CD4-positive, alpha-beta T cell (primary cell): Measurements from ENCODE around the gene UBAC2. TPM values are rescaled to one million over a fixed set of nuclear protein-coding genes. Genes with fewer than 3 reads are reported as not detected.
A peak's percentile ranks its signal among the peaks of the same experiment; 100 is the strongest.

Source experiments
- ATAC-seq: fragments of 200-7000 bp; cut with Tn5 transposase; one replicate; pipeline ENCODE4 v1.10.0; 2022; ENCODE audit warnings: mild to moderate bottlenecking; ENCODE audit not compliant: poor library complexity
- CTCF ChIA-PET: fragments of 350-600 bp; sonication (Branson Sonifier 250); formaldehyde crosslinking; loops from one replicate; lab custom pipeline; 2021; ENCODE audit warnings: antibody characterized with exemption, inconsistent platforms; lab: Charles Lee
- POLR2A ChIA-PET: fragments of 350-600 bp; sonication (Branson Sonifier 250); formaldehyde crosslinking; loops from one replicate; lab custom pipeline; 2021; ENCODE audit warnings: antibody characterized with exemption, inconsistent platforms; lab: Charles Lee
- DNase-seq, 14 experiments: peaks; one replicate each; pipeline ENCODE4 v3.0.0-alpha.2; 2013 to 2020; ENCODE audit warnings: mixed read lengths in 2 of 14
- H3K27ac ChIP-seq, 2 donors: one replicate each; pipeline versions ENCODE4 v1.5.1 to v1.7.0; 2013; ENCODE audit warnings: low read length in 2 of 2, low read depth in 1 of 2, mild to moderate bottlenecking in 1 of 2
- H3K27me3 ChIP-seq, 2 experiments: 1 replicate in 1 of 2; 2 replicates in 1 of 2; pipeline versions ENCODE4 v1.6.1 to v1.7.0; 2013; ENCODE audit warnings: low read length in 2 of 2, control low read depth in 1 of 2, mild to moderate bottlenecking in 1 of 2, moderate library complexity in 1 of 2; ENCODE audit not compliant: insufficient read depth in 2 of 2, control insufficient read depth in 1 of 2
- H3K36me3 ChIP-seq: one replicate; pipeline ENCODE4 v1.6.1; 2013; ENCODE audit warnings: low read length, control low read depth; ENCODE audit not compliant: insufficient read depth
- H3K4me1 ChIP-seq: one replicate; pipeline ENCODE4 v1.6.1; 2013; ENCODE audit warnings: low read length, control low read depth; ENCODE audit not compliant: insufficient read depth
- H3K4me3 ChIP-seq: one replicate; pipeline ENCODE4 v1.5.1; 2013; ENCODE audit warnings: mild to moderate bottlenecking, low read length, moderate library complexity
- H3K9me3 ChIP-seq, 2 experiments: 1 replicate in 1 of 2; 2 replicates in 1 of 2; pipeline versions ENCODE4 v1.6.1 to v1.7.0; 2013; ENCODE audit warnings: low read length in 2 of 2, mild to moderate bottlenecking in 2 of 2, control low read depth in 1 of 2, moderate library complexity in 1 of 2; ENCODE audit not compliant: control insufficient read depth in 1 of 2, insufficient read depth in 1 of 2
- H3K27ac Mint-ChIP-seq: one replicate; pipeline ENCODE4 v1.8.0; 2020; ENCODE audit warnings: mixed read lengths
- H3K27me3 Mint-ChIP-seq: one replicate; pipeline ENCODE4 v1.8.0; 2021; ENCODE audit warnings: mixed read lengths
- H3K36me3 Mint-ChIP-seq: one replicate; pipeline ENCODE4 v1.8.0; 2021; ENCODE audit warnings: low read depth, mixed read lengths
- H3K4me1 Mint-ChIP-seq: one replicate; pipeline ENCODE4 v1.8.0; 2021; ENCODE audit warnings: low read depth, mixed read lengths
- H3K4me3 Mint-ChIP-seq: one replicate; pipeline ENCODE4 v1.8.0; 2020; ENCODE audit warnings: mild to moderate bottlenecking, mixed read lengths
- H3K9me3 Mint-ChIP-seq: one replicate; pipeline ENCODE4 v1.8.0; 2020; ENCODE audit warnings: mixed read lengths
- CTCF ChIP-seq: fragments of 200-600 bp; IDR thresholded peaks from one replicate; pipeline ENCODE4 v1.8.0; 2022; ENCODE audit warnings: antibody characterized with exemption, mild to moderate bottlenecking
- intact Hi-C, 2 experiments: fragments of 100-400 bp; cut with DNase I in 1 of 2; cut with micrococcal nuclease in 1 of 2; formaldehyde crosslinking; loops; one replicate each; pipeline versions ENCODE4 v1.15.1 to v1.9.0; 2023 to 2025; cut with DNase I, micrococcal nuclease
- total RNA-seq, 174 experiments: library from RNA in 2 of 174; stranded (reverse) in 2 of 174; gene quantifications; one replicate each; pipeline ENCODE4 v1.2.3 and lab custom pipeline; 2021 to 2026

Gene UBAC2
- total RNA-seq, 2 experiments from 2014 or later, result 59.8 to 67.4 TPM

- Mint-ChIP-seq H3K9me3 (no peaks in the 10 kb centered on the region), H3K27me3 (no peaks in the 10 kb centered on the region), H3K4me1 (peaks cover 87% of the 10 kb centered on the region), H3K36me3 (peaks cover 84% of the 10 kb centered on the region), H3K4me3 (no peak overlapping the region), H3K27ac (peak overlapping the region; percentile 77)
- H3K27ac ChIP-seq, result no peak overlapping the region
- intact Hi-C loops, result loop anchor here in 1 of 2 experiments (2.0 kb wide), 1 partner anchor 16 kb away; no protein-coding TSS in a partner anchor
- DNase-seq, result no peak
- H3K4me3 ChIP-seq, result no peak overlapping the region
- POLR2A ChIA-PET, result interaction anchor here (0.7 to 2.3 kb wide), 9 partner anchors 14 to 31 kb away, joined by 3 to 7 read pairs (median 4); partner anchors contain the start of gene GPR183
- TF ChIP-seq CTCF, result no peak
- CTCF ChIA-PET, result interaction anchor here (1.2 to 1.9 kb wide), 5 partner anchors 13 to 65 kb away, joined by 3 to 9 read pairs (median 5); no protein-coding TSS in a partner anchor
- no peaks in the 10 kb centered on the region for H3K9me3 ChIP-seq
- no peak for ATAC-seq
- no peaks in the 10 kb centered on the region for H3K27me3 ChIP-seq
- H3K4me1 ChIP-seq, result peaks cover 38% of the 10 kb centered on the region
- peaks cover 22% of the 10 kb centered on the region for H3K36me3 ChIP-seq
Measured at GRCh38 chr13:99335087-99335486, 134.4 kb downstream of the UBAC2 start.

GRCh38 chr13:99335603-99336002 is 134.9 kb downstream of the UBAC2 start:
- POLR2A ChIA-PET, result interaction anchor here (0.7 to 2.3 kb wide), 7 partner anchors 13 to 32 kb away, joined by 3 to 7 read pairs (median 5); no protein-coding TSS in a partner anchor
- CTCF ChIA-PET, result interaction anchor here (1.4 to 1.9 kb wide), 4 partner anchors 14 to 66 kb away, joined by 3 to 9 read pairs (median 6); no protein-coding TSS in a partner anchor

GRCh38 chr13:99339230-99339721 is 138.6 kb downstream of the UBAC2 start:
- Histone ChIP-seq H3K4me3 (no peak overlapping the region), H3K36me3 (peaks cover 42% of the 10 kb centered on the region)
- POLR2A ChIA-PET, result interaction anchor here (0.6 to 4.7 kb wide), 8 partner anchors 12 to 54 kb away, joined by 3 to 49 read pairs (median 4); no protein-coding TSS in a partner anchor

More at GRCh38 chr13:99335603-99336002, 134.9 kb downstream of the UBAC2 start:
- Histone ChIP-seq H3K27me3 (no peaks in the 10 kb centered on the region), H3K4me3 (no peak overlapping the region), H3K9me3 (no peaks in the 10 kb centered on the region), H3K27ac (no peak overlapping the region), H3K4me1 (peaks cover 42% of the 10 kb centered on the region), H3K36me3 (peaks cover 20% of the 10 kb centered on the region)
- peaks cover 85% of the 10 kb centered on the region for H3K36me3 Mint-ChIP-seq
- intact Hi-C loops, result loop anchor here in 1 of 2 experiments (2.0 kb wide), 1 partner anchor 15 kb away; no protein-coding TSS in a partner anchor
- peaks cover 90% of the 10 kb centered on the region for H3K4me1 Mint-ChIP-seq
- ATAC-seq (no peak), DNase-seq (no peak)
- H3K27me3 Mint-ChIP-seq, result no peaks in the 10 kb centered on the region
- H3K9me3 Mint-ChIP-seq, result no peaks in the 10 kb centered on the region
- H3K27ac Mint-ChIP-seq, result peak overlapping the region; percentile 77
- no peak for TF ChIP-seq CTCF
- no peak overlapping the region for H3K4me3 Mint-ChIP-seq

More at GRCh38 chr13:99339230-99339721, 138.6 kb downstream of the UBAC2 start:
- Histone ChIP-seq H3K4me1 (peaks cover 59% of the 10 kb centered on the region), H3K27ac (peak overlapping the region in 1 of 2 donors; percentile 41), H3K9me3 (no peaks in the 10 kb centered on the region), H3K27me3 (no peaks in the 10 kb centered on the region)
- Mint-ChIP-seq H3K27ac (peak overlapping the region; percentile 94), H3K36me3 (peaks cover 91% of the 10 kb centered on the region), H3K4me3 (peak overlapping the region; percentile 73), H3K9me3 (no peaks in the 10 kb centered on the region), H3K4me1 (peaks cover 90% of the 10 kb centered on the region), H3K27me3 (no peaks in the 10 kb centered on the region)
- intact Hi-C loops, result no loop called here
- CTCF ChIA-PET, result interaction anchor here (0.8 to 3.0 kb wide), 9 partner anchors 9 to 97 kb away, joined by 3 to 13 read pairs (median 3); no protein-coding TSS in a partner anchor
- no peak for DNase-seq
- no peak for ATAC-seq
- no peak for TF ChIP-seq CTCF
